HFFc6 (cell line): ENCODE results near the gene LTA. TPM values are rescaled to one million over a fixed set of nuclear protein-coding genes. Genes with fewer than 3 reads are reported as not detected.
A peak's percentile ranks its signal among the peaks of the same experiment; 100 is the strongest.

Source experiments
- DNase-seq: peaks from one replicate; pipeline ENCODE4 v3.0.0-alpha.2; 2018
- H3K27ac Mint-ChIP-seq: 2 replicates; pipeline ENCODE4 v1.8.0; 2020; ENCODE audit warnings: mild to moderate bottlenecking, mixed read lengths
- H3K27me3 Mint-ChIP-seq: 2 replicates; pipeline ENCODE4 v1.8.0; 2021; ENCODE audit warnings: mild to moderate bottlenecking, moderate library complexity, mixed read lengths; ENCODE audit not compliant: insufficient read depth
- H3K36me3 Mint-ChIP-seq: 2 replicates; pipeline ENCODE4 v1.8.0; 2021; ENCODE audit warnings: low read depth, mixed read lengths
- H3K4me1 Mint-ChIP-seq: 2 replicates; pipeline ENCODE4 v1.8.0; 2020; ENCODE audit warnings: low read depth, mixed read lengths
- H3K4me3 Mint-ChIP-seq: 2 replicates; pipeline ENCODE4 v1.8.0; 2020; ENCODE audit warnings: mild to moderate bottlenecking, moderate library complexity, mixed read lengths
- H3K9me3 Mint-ChIP-seq: 2 replicates; pipeline ENCODE4 v1.8.0; 2020; ENCODE audit warnings: mild to moderate bottlenecking, mixed read lengths
- total RNA-seq, 6 experiments: library from RNA; stranded (reverse); fragmentation: NEBNext Ultra II Directional; extraction: Animal tissue kit (Norgen Biotek cat#: 25700); gene quantifications; 2 replicates in 1 of 6; 3 replicates in 5 of 6; pipeline ENCODE4 v1.2.3, GENCODE V29; 2021
- TF ChIP-seq, protein P1 (sequence below): fragments of 200-600 bp; sonication (generic); IDR thresholded peaks from 2 replicates; pipeline ENCODE4 v1.5.0; 2021; ENCODE audit warnings: antibody characterized with exemption, mild to moderate bottlenecking

LTA gene
- total RNA-seq, 6 experiments from 2014 or later, result not detected

DNA sequence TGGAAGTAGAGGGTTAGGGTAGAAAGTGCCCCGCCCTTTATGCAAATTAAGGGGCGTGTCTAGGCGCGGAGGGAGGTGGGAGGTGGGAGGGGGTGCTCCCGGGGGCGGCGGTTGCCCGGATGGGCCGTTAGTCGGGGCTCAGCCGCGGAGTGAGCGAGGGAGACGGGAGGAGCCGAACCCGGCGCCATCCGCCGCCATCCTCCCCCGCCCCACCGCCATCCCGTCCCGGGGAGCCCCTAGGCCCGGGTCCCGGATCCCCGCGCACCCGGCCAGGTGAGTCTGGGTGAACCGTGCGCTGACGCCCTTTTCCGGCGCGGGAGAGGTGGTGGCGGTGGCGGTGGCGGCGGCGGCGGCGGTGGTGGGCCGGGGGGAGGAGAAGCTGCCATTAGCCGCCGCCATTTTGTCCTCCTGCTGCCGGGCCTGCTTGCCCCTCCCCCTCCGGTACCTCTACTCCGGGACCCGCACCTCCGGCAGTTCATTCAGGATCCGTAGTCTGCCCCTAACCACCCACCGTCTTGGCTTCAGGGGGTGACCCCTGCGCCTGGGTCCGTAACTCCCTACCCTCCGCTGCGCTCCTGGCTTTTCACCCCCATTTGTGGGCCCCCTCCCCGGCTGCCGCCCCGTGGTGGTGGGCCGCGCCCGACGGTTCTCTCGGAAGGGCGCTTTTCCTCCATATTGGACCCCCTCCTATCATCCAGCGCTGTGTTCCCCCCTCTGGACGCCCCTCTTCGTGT is 48.7 kb downstream of the LTA start, which contains the start of gene PRRC2A:
TSS of gene PRRC2A (plus strand) at position 130 of the 734 bp plus-strand sequence. CDS start 2,075 bp downstream, outside the sequence.
- DNase-seq, result no peak
- Mint-ChIP-seq H3K4me3 (peak within 1 kb of the TSS; percentile 97), H3K36me3 (peaks cover 35% of the 10 kb centered on the region), H3K4me1 (peaks cover 21% of the 10 kb centered on the region), H3K27me3 (peaks cover 4% of the 10 kb centered on the region), H3K9me3 (no peaks in the 10 kb centered on the region), H3K27ac (peak within 1 kb of the TSS; percentile 100)
- TF ChIP-seq, protein P1, sequence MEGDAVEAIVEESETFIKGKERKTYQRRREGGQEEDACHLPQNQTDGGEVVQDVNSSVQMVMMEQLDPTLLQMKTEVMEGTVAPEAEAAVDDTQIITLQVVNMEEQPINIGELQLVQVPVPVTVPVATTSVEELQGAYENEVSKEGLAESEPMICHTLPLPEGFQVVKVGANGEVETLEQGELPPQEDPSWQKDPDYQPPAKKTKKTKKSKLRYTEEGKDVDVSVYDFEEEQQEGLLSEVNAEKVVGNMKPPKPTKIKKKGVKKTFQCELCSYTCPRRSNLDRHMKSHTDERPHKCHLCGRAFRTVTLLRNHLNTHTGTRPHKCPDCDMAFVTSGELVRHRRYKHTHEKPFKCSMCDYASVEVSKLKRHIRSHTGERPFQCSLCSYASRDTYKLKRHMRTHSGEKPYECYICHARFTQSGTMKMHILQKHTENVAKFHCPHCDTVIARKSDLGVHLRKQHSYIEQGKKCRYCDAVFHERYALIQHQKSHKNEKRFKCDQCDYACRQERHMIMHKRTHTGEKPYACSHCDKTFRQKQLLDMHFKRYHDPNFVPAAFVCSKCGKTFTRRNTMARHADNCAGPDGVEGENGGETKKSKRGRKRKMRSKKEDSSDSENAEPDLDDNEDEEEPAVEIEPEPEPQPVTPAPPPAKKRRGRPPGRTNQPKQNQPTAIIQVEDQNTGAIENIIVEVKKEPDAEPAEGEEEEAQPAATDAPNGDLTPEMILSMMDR, result no peak

DNA sequence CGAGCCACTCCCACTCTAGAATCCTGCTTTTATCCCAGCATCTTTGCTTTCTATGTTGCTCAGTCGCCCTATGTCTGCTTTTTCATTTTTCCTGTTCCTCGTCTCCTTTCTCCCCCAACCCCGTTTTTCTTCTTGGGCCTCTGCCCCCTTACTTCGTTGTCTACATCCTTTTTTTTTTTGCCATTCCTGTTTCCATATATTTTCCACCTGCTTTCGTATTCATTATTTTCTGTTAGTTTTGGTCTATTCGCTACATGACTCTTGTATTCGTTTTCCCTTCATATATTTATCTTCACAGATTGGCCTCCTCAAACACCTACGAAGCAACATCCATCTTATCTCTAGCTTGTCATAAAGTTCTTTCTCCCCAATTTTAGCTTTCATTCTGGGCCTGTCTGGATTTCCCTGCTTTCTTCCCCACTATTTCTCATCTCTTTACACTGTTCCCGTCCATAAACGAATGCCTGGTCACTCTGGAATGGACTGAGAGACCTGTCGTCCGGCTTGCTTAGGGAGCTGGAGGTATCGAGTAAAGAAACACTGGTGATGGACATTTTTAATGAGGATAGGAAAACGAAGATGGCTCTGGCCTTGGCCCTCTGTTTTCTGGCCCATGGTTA is 49.3 kb downstream of the LTA start:
- TF ChIP-seq, protein P1, result no peak
- no peaks in the 10 kb centered on the region for H3K9me3 Mint-ChIP-seq
- H3K4me1 Mint-ChIP-seq, result peaks cover 21% of the 10 kb centered on the region
- peaks cover 42% of the 10 kb centered on the region for H3K36me3 Mint-ChIP-seq
- DNase-seq, result no peak
- H3K27me3 Mint-ChIP-seq, result peaks cover 3% of the 10 kb centered on the region; the same call in 1 of the 2 replicates
- H3K27ac Mint-ChIP-seq, result peak overlapping the region; percentile 94
- H3K4me3 Mint-ChIP-seq, result peak overlapping the region; percentile 97

DNA sequence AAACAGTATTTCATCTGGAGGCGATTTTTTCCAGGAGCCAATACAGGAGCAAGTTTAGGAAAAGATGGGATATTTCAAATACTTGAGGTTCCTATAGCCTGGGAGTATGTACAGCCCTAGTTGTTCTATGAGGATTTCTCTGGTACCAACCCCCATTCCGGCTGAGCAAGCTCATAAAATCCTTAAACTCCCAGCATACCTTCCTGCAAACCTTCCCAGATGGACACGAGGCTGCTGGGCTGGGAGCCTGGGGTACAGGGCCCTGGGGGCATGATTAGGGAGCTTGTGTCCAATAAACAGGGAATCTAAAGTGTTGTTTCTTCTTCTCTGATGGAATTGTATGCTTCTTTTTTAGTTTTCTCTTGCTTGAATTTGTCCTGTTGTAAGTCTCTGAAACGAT is 49.9 kb downstream of the LTA start:
- Mint-ChIP-seq H3K36me3 (peaks cover 46% of the 10 kb centered on the region), H3K27me3 (peaks cover 3% of the 10 kb centered on the region; the same call in 1 of the 2 replicates), H3K4me1 (peaks cover 21% of the 10 kb centered on the region), H3K9me3 (no peaks in the 10 kb centered on the region), H3K27ac (peak overlapping the region; percentile 94), H3K4me3 (peak overlapping the region; percentile 97)
- DNase-seq, result peak; percentile 42
- TF ChIP-seq, protein P1, result no peak

DNA sequence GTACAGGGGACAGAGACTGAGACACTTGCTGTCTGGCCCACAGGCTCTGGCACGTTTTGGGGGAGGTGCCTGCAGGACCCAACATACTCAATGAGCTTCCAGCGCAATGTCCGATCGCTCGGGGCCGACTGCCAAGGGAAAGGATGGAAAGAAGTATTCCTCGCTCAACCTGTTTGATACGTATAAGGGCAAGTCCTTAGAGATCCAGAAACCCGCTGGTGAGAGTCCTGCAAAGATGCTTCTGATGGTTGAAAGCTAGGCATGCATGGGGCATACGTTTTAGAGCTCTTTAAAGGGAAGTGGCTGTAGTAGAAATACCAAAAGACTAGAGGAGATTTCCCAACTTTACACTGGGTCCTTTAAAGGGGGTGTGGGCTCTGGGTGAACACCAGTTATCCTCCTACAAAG is 50.6 kb downstream of the LTA start:
- peaks cover 21% of the 10 kb centered on the region for H3K4me1 Mint-ChIP-seq
- TF ChIP-seq, protein P1, result no peak
- peak overlapping the region; percentile 97 for H3K4me3 Mint-ChIP-seq
- peaks cover 53% of the 10 kb centered on the region for H3K36me3 Mint-ChIP-seq
- DNase-seq, result no peak
- peak overlapping the region; percentile 94 for H3K27ac Mint-ChIP-seq
- H3K27me3 Mint-ChIP-seq, result peaks cover 3% of the 10 kb centered on the region; the same call in 1 of the 2 replicates
- no peaks in the 10 kb centered on the region for H3K9me3 Mint-ChIP-seq

Other genes starting within 250 kb of the LTA start
- gene HLA-B, start 215.1 kb upstream of the LTA start, total RNA-seq, result 100 to 1,000 TPM in 4 of 6 experiments, 10 to 100 TPM in 2; 74.1 to 178 (median 162) TPM
- gene MICA, start 168.7 kb upstream of the LTA start, total RNA-seq, result 10 to 100 TPM; 14.7 to 24.0 (median 17.7) TPM
- 10 to 100 TPM; 16.0 to 26.0 (median 22.6) TPM for gene MICB, start 74.1 kb upstream of the LTA start, total RNA-seq
- gene MCCD1, start 43.3 kb upstream of the LTA start, total RNA-seq, result not detected
- gene DDX39B, start 30.3 kb upstream of the LTA start, total RNA-seq, result 100 to 1,000 TPM; 312 to 380 (median 358) TPM
- gene ATP6V1G2, start 25.7 kb upstream of the LTA start, total RNA-seq, result 1 to 10 TPM; 2.9 to 4.1 (median 3.2) TPM
- 10 to 100 TPM; 11.8 to 15.9 (median 13.6) TPM for gene NFKBIL1, start 24.7 kb upstream of the LTA start, total RNA-seq
- under 1 TPM; 0.12 to 0.41 (median 0.23) TPM for gene TNF, start 3.3 kb downstream of the LTA start, total RNA-seq
- gene LTB, start 10.1 kb downstream of the LTA start, total RNA-seq, result under 1 TPM in 1 of 6 experiments, not detected in 5; 0.38 TPM
- not detected for gene LST1, start 14.0 kb downstream of the LTA start, total RNA-seq
- gene NCR3, start 20.7 kb downstream of the LTA start, total RNA-seq, result not detected
- not detected for gene AIF1, start 42.9 kb downstream of the LTA start, total RNA-seq
- 100 to 1,000 TPM; 216 to 259 (median 231) TPM for gene PRRC2A, start 48.4 kb downstream of the LTA start, total RNA-seq
- gene BAG6, start 80.4 kb downstream of the LTA start, total RNA-seq, result 100 to 1,000 TPM; 247 to 273 (median 262) TPM
- gene APOM, start 83.6 kb downstream of the LTA start, total RNA-seq, result 1 to 10 TPM; 2.4 to 4.3 (median 2.8) TPM
- gene C6orf47, start 88.5 kb downstream of the LTA start, total RNA-seq, result 10 to 100 TPM; 13.4 to 16.2 (median 14.9) TPM
- gene GPANK1, start 92.7 kb downstream of the LTA start, total RNA-seq, result 10 to 100 TPM; 11.6 to 14.9 (median 13.0) TPM
- gene CSNK2B, start 93.8 kb downstream of the LTA start, total RNA-seq, result 100 to 1,000 TPM; 200 to 255 (median 225) TPM
- 1 to 10 TPM; 4.6 to 6.0 (median 5.3) TPM for gene LY6G5B, start 97.7 kb downstream of the LTA start, total RNA-seq
- 1 to 10 TPM; 2.2 to 2.9 (median 2.8) TPM for gene LY6G5C, start 108.8 kb downstream of the LTA start, total RNA-seq
- gene ABHD16A, start 131.0 kb downstream of the LTA start, total RNA-seq, result 10 to 100 TPM; 27.4 to 39.6 (median 32.0) TPM
- gene LY6G6F, start 134.6 kb downstream of the LTA start, total RNA-seq, result not detected
- gene LY6G6D, start 143.1 kb downstream of the LTA start, total RNA-seq, result not detected
- gene LY6G6C, start 149.5 kb downstream of the LTA start, total RNA-seq, result not detected
- gene MPIG6B, start 151.1 kb downstream of the LTA start, total RNA-seq, result not detected
- 10 to 100 TPM; 44.0 to 47.8 (median 46.0) TPM for gene DDAH2, start 157.0 kb downstream of the LTA start, total RNA-seq
- gene CLIC1, start 164.2 kb downstream of the LTA start, total RNA-seq, result 100 to 1,000 TPM; 638 to 833 (median 745) TPM
- 10 to 100 TPM in 4 of 6 experiments, 1 to 10 TPM in 2; 7.4 to 14.8 (median 12.6) TPM for gene MSH5, start 167.7 kb downstream of the LTA start, total RNA-seq
- gene SAPCD1, start 190.4 kb downstream of the LTA start, total RNA-seq, result 1 to 10 TPM in 5 of 6 experiments, under 1 TPM in 1; 0.91 to 2.4 (median 1.3) TPM
- under 1 TPM; 0.24 to 0.83 (median 0.64) TPM for gene VWA7, start 205.0 kb downstream of the LTA start, total RNA-seq
- 100 to 1,000 TPM; 117 to 144 (median 127) TPM for gene VARS1, start 223.5 kb downstream of the LTA start, total RNA-seq
- gene LSM2, start 234.7 kb downstream of the LTA start, total RNA-seq, result 10 to 100 TPM; 31.8 to 48.5 (median 43.4) TPM
- gene HSPA1L, start 243.0 kb downstream of the LTA start, total RNA-seq, result 1 to 10 TPM; 1.2 to 1.9 (median 1.6) TPM
- gene HSPA1A, start 243.3 kb downstream of the LTA start, total RNA-seq, result 100 to 1,000 TPM in 1 of 6 experiments, 10 to 100 TPM in 5; 78.5 to 102 (median 84.7) TPM